ENCODE data around the gene KCNMA1. TPM values are rescaled to one million over a fixed set of nuclear protein-coding genes. Genes with fewer than 3 reads are reported as not detected.
"Not testable (repeated sequence)": the region's sequence is repeated elsewhere in the genome, so short reads cannot be mapped to it uniquely, and the experiment has no call there.

KCNMA1 gene
- total and polyA plus RNA-seq, 7 experiments from 2014 or later = 0.42 TPM; not detected in 6

- no peaks in the 10 kb centered on the region for H3K4me1 ChIP-seq (ENCODE audit: control insufficient read depth in 2 of 2, insufficient read depth in 2 of 2, low read length in 2 of 2)
- DNase-seq = no peak
- H3K27ac ChIP-seq (ENCODE audit: low read depth, low read length) = no peak overlapping the region
- H3K36me3 ChIP-seq (ENCODE audit: control insufficient read depth in 2 of 3, insufficient read depth in 3 of 3, low read length in 3 of 3) = no peaks in the 10 kb centered on the region
- H3K9me3 ChIP-seq (ENCODE audit: control insufficient read depth in 2 of 3, low read length in 3 of 3) = no peaks in the 10 kb centered on the region
- H3K27me3 ChIP-seq (ENCODE audit: control insufficient read depth in 2 of 2, insufficient read depth in 2 of 2, low read length in 2 of 2) = no peaks in the 10 kb centered on the region
- CTCF ChIA-PET = no interaction called here
- H3K27me3 Mint-ChIP-seq = peaks cover 2 to 52% (median 23%) of the 10 kb centered on the region in 5 donors
- intact Hi-C loops (cut with micrococcal nuclease) = no loop called here
- ATAC-seq = no peak
- no peak overlapping the region for H3K4me3 ChIP-seq (ENCODE audit: low read length)
- POLR2A ChIA-PET = no interaction called here
- H3K27ac Mint-ChIP-seq = no peak overlapping the region
- H3K9me3 Mint-ChIP-seq = peaks cover 0 to 4% (median 0%) of the 10 kb centered on the region in 11 donors
- no peaks in the 10 kb centered on the region for H3K4me1 Mint-ChIP-seq
- no peak overlapping the region for H3K4me3 Mint-ChIP-seq
- no peaks in the 10 kb centered on the region for H3K36me3 Mint-ChIP-seq
Measured at GRCh38 chr10:77664696-77665095, 27.1 kb upstream of the KCNMA1 start.

- peaks cover 2 to 47% (median 23%) of the 10 kb centered on the region in 5 donors for H3K27me3 Mint-ChIP-seq
- POLR2A ChIA-PET = no interaction called here
- H3K27ac Mint-ChIP-seq = no peak overlapping the region
- no peaks in the 10 kb centered on the region for H3K36me3 ChIP-seq (ENCODE audit: control insufficient read depth in 2 of 3, insufficient read depth in 3 of 3, low read length in 3 of 3)
- H3K4me1 Mint-ChIP-seq = no peaks in the 10 kb centered on the region
- H3K9me3 Mint-ChIP-seq = peaks cover 0 to 9% (median 4%) of the 10 kb centered on the region in 11 donors
- H3K4me3 ChIP-seq (ENCODE audit: low read length) = no peak overlapping the region
- no peaks in the 10 kb centered on the region for H3K27me3 ChIP-seq (ENCODE audit: control insufficient read depth in 2 of 2, insufficient read depth in 2 of 2, low read length in 2 of 2)
- H3K4me1 ChIP-seq (ENCODE audit: control insufficient read depth in 2 of 2, insufficient read depth in 2 of 2, low read length in 2 of 2) = no peaks in the 10 kb centered on the region
- H3K9me3 ChIP-seq (ENCODE audit: control insufficient read depth in 2 of 3, low read length in 3 of 3) = no peaks in the 10 kb centered on the region
- no peak overlapping the region for H3K27ac ChIP-seq (ENCODE audit: low read depth, low read length)
- no peak overlapping the region for H3K4me3 Mint-ChIP-seq
- ATAC-seq (no peak), DNase-seq (no peak)
- intact Hi-C loops (cut with micrococcal nuclease) = no loop called here
- CTCF ChIA-PET = no interaction called here
- H3K36me3 Mint-ChIP-seq = no peaks in the 10 kb centered on the region
Measured at GRCh38 chr10:77664008-77664407, 26.4 kb upstream of the KCNMA1 start.

- CTCF ChIA-PET = no interaction called here
- Mint-ChIP-seq H3K27ac (no peak overlapping the region), H3K27me3 (peaks cover 2 to 28% (median 16%) of the 10 kb centered on the region in 5 donors), H3K9me3 (peaks cover 0 to 16% (median 7%) of the 10 kb centered on the region in 11 donors), H3K4me1 (no peaks in the 10 kb centered on the region), H3K4me3 (no peak overlapping the region), H3K36me3 (no peaks in the 10 kb centered on the region)
- Histone ChIP-seq H3K27me3 (ENCODE audit: control insufficient read depth in 2 of 2, insufficient read depth in 2 of 2, low read length in 2 of 2) (no peaks in the 10 kb centered on the region), H3K9me3 (ENCODE audit: control insufficient read depth in 2 of 3, low read length in 3 of 3) (no peaks in the 10 kb centered on the region), H3K36me3 (ENCODE audit: control insufficient read depth in 2 of 3, insufficient read depth in 3 of 3, low read length in 3 of 3) (no peaks in the 10 kb centered on the region), H3K4me1 (ENCODE audit: control insufficient read depth in 2 of 2, insufficient read depth in 2 of 2, low read length in 2 of 2) (no peaks in the 10 kb centered on the region), H3K4me3 (ENCODE audit: low read length) (no peak overlapping the region), H3K27ac (ENCODE audit: low read depth, low read length) (no peak overlapping the region)
- DNase-seq (no peak), ATAC-seq (no peak)
- intact Hi-C loops (cut with micrococcal nuclease) = no loop called here
- POLR2A ChIA-PET = no interaction called here
Measured at GRCh38 chr10:77661674-77662073, 24.1 kb upstream of the KCNMA1 start.

GRCh38 chr10:77661100-77661499 is 23.5 kb upstream of the KCNMA1 start:
- no peaks in the 10 kb centered on the region for H3K9me3 ChIP-seq (ENCODE audit: control insufficient read depth in 2 of 3, low read length in 3 of 3)
- no peak overlapping the region for H3K4me3 Mint-ChIP-seq
- H3K4me3 ChIP-seq (ENCODE audit: low read length) = no peak overlapping the region
- no peaks in the 10 kb centered on the region for H3K36me3 Mint-ChIP-seq
- no peak overlapping the region for H3K27ac ChIP-seq (ENCODE audit: low read depth, low read length)
- no peak for DNase-seq
- no peak for ATAC-seq
- H3K27ac Mint-ChIP-seq = no peak overlapping the region
- POLR2A ChIA-PET = no interaction called here
- H3K4me1 ChIP-seq (ENCODE audit: control insufficient read depth in 2 of 2, insufficient read depth in 2 of 2, low read length in 2 of 2) = no peaks in the 10 kb centered on the region
- no peaks in the 10 kb centered on the region for H3K36me3 ChIP-seq (ENCODE audit: control insufficient read depth in 2 of 3, insufficient read depth in 3 of 3, low read length in 3 of 3)
- CTCF ChIA-PET = no interaction called here
- peaks cover 2 to 29% (median 20%) of the 10 kb centered on the region in 5 donors for H3K27me3 Mint-ChIP-seq
- no peaks in the 10 kb centered on the region for H3K27me3 ChIP-seq (ENCODE audit: control insufficient read depth in 2 of 2, insufficient read depth in 2 of 2, low read length in 2 of 2)
- no peaks in the 10 kb centered on the region for H3K4me1 Mint-ChIP-seq
- intact Hi-C loops (cut with micrococcal nuclease) = no loop called here
- H3K9me3 Mint-ChIP-seq = peaks cover 0 to 16% (median 7%) of the 10 kb centered on the region in 11 donors

- H3K27me3 ChIP-seq (ENCODE audit: control insufficient read depth in 2 of 2, insufficient read depth in 2 of 2, low read length in 2 of 2); H3K4me1 ChIP-seq (ENCODE audit: control insufficient read depth in 2 of 2, insufficient read depth in 2 of 2, low read length in 2 of 2); DNase-seq; H3K4me1 Mint-ChIP-seq; intact Hi-C loops (cut with micrococcal nuclease); H3K36me3 ChIP-seq (ENCODE audit: control insufficient read depth in 2 of 3, insufficient read depth in 3 of 3, low read length in 3 of 3); POLR2A ChIA-PET; ATAC-seq; H3K4me3 Mint-ChIP-seq; H3K4me3 ChIP-seq (ENCODE audit: low read length); H3K9me3 ChIP-seq (ENCODE audit: control insufficient read depth in 2 of 3, low read length in 3 of 3); H3K36me3 Mint-ChIP-seq; H3K27ac ChIP-seq (ENCODE audit: low read depth, low read length); CTCF ChIA-PET: not testable (repeated sequence)
- peaks cover 2 to 31% (median 18%) of the 10 kb centered on the region in 5 donors for H3K27me3 Mint-ChIP-seq
- peak overlapping the region in 1 of 9 donors; percentile 5 for H3K27ac Mint-ChIP-seq
- H3K9me3 Mint-ChIP-seq = peaks cover 0 to 16% (median 7%) of the 10 kb centered on the region in 11 donors
Measured at GRCh38 chr10:77659046-77659670, 21.6 kb upstream of the KCNMA1 start.

- Histone ChIP-seq H3K4me3 (ENCODE audit: low read length) (no peak overlapping the region), H3K36me3 (ENCODE audit: control insufficient read depth in 2 of 3, insufficient read depth in 3 of 3, low read length in 3 of 3) (no peaks in the 10 kb centered on the region), H3K27ac (ENCODE audit: low read depth, low read length) (no peak overlapping the region), H3K27me3 (ENCODE audit: control insufficient read depth in 2 of 2, insufficient read depth in 2 of 2, low read length in 2 of 2) (no peaks in the 10 kb centered on the region), H3K9me3 (ENCODE audit: control insufficient read depth in 2 of 3, low read length in 3 of 3) (no peaks in the 10 kb centered on the region), H3K4me1 (ENCODE audit: control insufficient read depth in 2 of 2, insufficient read depth in 2 of 2, low read length in 2 of 2) (no peaks in the 10 kb centered on the region)
- H3K27me3 Mint-ChIP-seq = peaks cover 0 to 28% (median 27%) of the 10 kb centered on the region in 5 donors
- ChIA-PET CTCF (no interaction called here), POLR2A (no interaction called here)
- peaks cover 0 to 6% (median 0%) of the 10 kb centered on the region in 5 donors for H3K36me3 Mint-ChIP-seq
- no peak overlapping the region for H3K27ac Mint-ChIP-seq
- peaks cover 0 to 18% (median 5%) of the 10 kb centered on the region in 11 donors for H3K9me3 Mint-ChIP-seq
- intact Hi-C loops (cut with micrococcal nuclease) = no loop called here
- DNase-seq (no peak), ATAC-seq (no peak)
- H3K4me3 Mint-ChIP-seq = no peak overlapping the region
- no peaks in the 10 kb centered on the region for H3K4me1 Mint-ChIP-seq
Measured at GRCh38 chr10:77653210-77653609, 15.6 kb upstream of the KCNMA1 start.

Measured in naive thymus-derived CD4-positive, alpha-beta T cell (primary cell).